Measurements from ENCODE around the gene FAF1. TPM values are rescaled to one million over a fixed set of nuclear protein-coding genes. Genes with fewer than 3 reads are reported as not detected.

The FAF1 gene
- total and polyA plus RNA-seq, 8 donors: 20.1 to 144 (median 27.4) TPM

DNA sequence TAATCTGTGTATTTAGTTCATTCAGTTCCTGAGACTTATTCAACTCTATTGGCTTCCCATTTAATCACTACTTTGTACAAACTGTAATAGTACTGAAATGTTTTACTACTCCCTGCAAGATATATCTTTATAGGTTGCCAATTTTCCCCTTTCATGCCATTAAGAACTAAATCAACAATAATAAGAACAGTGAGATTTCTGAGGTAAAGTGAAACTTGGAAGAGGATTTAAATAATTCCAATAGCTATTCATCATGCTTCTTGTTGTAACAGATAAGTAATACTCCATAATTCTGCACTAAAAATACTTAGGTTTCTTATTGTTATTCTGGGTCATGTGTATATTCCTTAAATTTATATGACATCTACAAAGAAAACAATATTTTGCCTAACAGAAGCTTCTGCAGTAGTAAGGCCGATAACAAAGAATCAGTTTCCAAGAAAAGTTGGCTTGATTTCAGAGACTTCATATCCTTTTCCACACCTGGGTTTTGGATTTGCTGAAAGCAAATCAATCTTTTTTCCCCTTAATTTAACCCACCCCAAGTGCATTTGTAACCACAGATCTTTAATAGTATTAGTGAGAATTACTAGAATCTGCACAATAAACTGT is 258.3 kb downstream of the FAF1 start:
- no peak for TF ChIP-seq POLR2A (IDR thresholded peaks at IDR 0.05)
- no peak for TF ChIP-seq CTCF (IDR thresholded peaks at IDR 0.05)
- no peak for TF ChIP-seq EP300 (IDR thresholded peaks at IDR 0.05)
- no peak for TF ChIP-seq POLR2AphosphoS5 (IDR thresholded peaks at IDR 0.05)

DNA sequence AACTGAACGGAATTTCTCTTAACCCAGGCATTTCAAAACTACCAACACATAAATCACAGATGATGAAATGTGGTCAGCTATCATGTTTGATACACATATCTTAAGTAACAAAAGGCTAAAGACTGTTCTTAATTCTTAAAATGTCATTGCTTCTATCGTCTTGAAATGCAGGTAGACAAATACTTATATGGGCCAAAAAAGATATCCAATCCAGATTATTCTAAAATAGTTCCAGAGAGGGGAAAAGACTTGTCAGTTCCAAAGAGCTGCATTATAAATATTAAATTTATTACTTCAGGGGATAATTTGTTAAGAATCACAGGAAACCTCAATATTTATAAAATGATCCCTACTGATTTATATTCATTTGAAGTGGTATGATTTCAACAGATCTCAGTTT is 259.4 kb downstream of the FAF1 start:
- intact Hi-C loops (cut with DNase I; ENCODE audit: low total_unique reads): no loop called here
- Histone ChIP-seq H3K4me3 (no peak overlapping the region), H3K27ac (no peak overlapping the region), H3K4me1 (peaks cover 0 to 39% (median 9%) of the 10 kb centered on the region in 4 donors), H3K9me3 (no peaks in the 10 kb centered on the region), H3K36me3 (no peaks in the 10 kb centered on the region), H3K27me3 (no peaks in the 10 kb centered on the region)
- no peak for DNase-seq
- WGBS, 5 donors: 29 to 51% (median 50%) methylated on average over 2 of the region's 2 CpGs
- TF ChIP-seq CTCF (IDR thresholded peaks at IDR 0.05) (no peak), EP300 (IDR thresholded peaks at IDR 0.05) (no peak), POLR2A (IDR thresholded peaks at IDR 0.05) (no peak), POLR2AphosphoS5 (IDR thresholded peaks at IDR 0.05) (no peak)

More for the DNA sequence above, 258.3 kb downstream of the FAF1 start:
- Histone ChIP-seq H3K4me3 (no peak overlapping the region), H3K27me3 (no peaks in the 10 kb centered on the region), H3K4me1 (peaks cover 0 to 39% (median 9%) of the 10 kb centered on the region in 4 donors), H3K9me3 (no peaks in the 10 kb centered on the region), H3K27ac (no peak overlapping the region), H3K36me3 (no peaks in the 10 kb centered on the region)
- DNase-seq: no peak
- WGBS, 5 donors: 29 to 38% (median 33%) methylated on average over 1 of the region's 1 CpG
- intact Hi-C loops (cut with DNase I; ENCODE audit: low total_unique reads): no loop called here

GRCh38 chr1:50700214-50700613 is 259.9 kb downstream of the FAF1 start:
- WGBS, 5 donors: 88 to 95% (median 93%) methylated on average over 4 of the region's 4 CpGs
- Histone ChIP-seq H3K27me3 (no peaks in the 10 kb centered on the region), H3K9me3 (no peaks in the 10 kb centered on the region), H3K27ac (no peak overlapping the region), H3K36me3 (no peaks in the 10 kb centered on the region), H3K4me3 (no peak overlapping the region), H3K4me1 (peaks cover 0 to 39% (median 9%) of the 10 kb centered on the region in 4 donors)
- no peak for TF ChIP-seq CTCF (IDR thresholded peaks at IDR 0.05)
- no peak for TF ChIP-seq EP300 (IDR thresholded peaks at IDR 0.05)
- no peak for TF ChIP-seq POLR2AphosphoS5 (IDR thresholded peaks at IDR 0.05)
- no peak for TF ChIP-seq POLR2A (IDR thresholded peaks at IDR 0.05)
- intact Hi-C loops (cut with DNase I; ENCODE audit: low total_unique reads): no loop called here
- DNase-seq: no peak

- H3K9me3 ChIP-seq: no peaks in the 10 kb centered on the region
- WGBS, 5 donors: 92 to 98% (median 96%) methylated on average over 4 of the region's 4 CpGs
- DNase-seq: no peak
- no peak overlapping the region for H3K4me3 ChIP-seq
- H3K27ac ChIP-seq: no peak overlapping the region
- H3K4me1 ChIP-seq: peaks cover 0 to 39% (median 9%) of the 10 kb centered on the region in 4 donors
- no peak for TF ChIP-seq EP300 (IDR thresholded peaks at IDR 0.05)
- no peak for TF ChIP-seq POLR2A (IDR thresholded peaks at IDR 0.05)
- TF ChIP-seq CTCF (IDR thresholded peaks at IDR 0.05): no peak
- TF ChIP-seq POLR2AphosphoS5 (IDR thresholded peaks at IDR 0.05): no peak
- no peaks in the 10 kb centered on the region for H3K36me3 ChIP-seq
- intact Hi-C loops (cut with DNase I; ENCODE audit: low total_unique reads): no loop called here
- no peaks in the 10 kb centered on the region for H3K27me3 ChIP-seq
Measured at GRCh38 chr1:50699795-50700194, 260.3 kb downstream of the FAF1 start.
